Lower lobe of right lung (tissue), 2 donors: ENCODE data around the gene HMGN2. TPM values are rescaled to one million over a fixed set of nuclear protein-coding genes. Genes with fewer than 3 reads are reported as not detected.

Experiments used
- ATAC-seq, 2 donors: fragments of 200-7000 bp; cut with Tn5 transposase; one replicate each; pipeline ENCODE4 v1.9.1; 2020 to 2022; ENCODE audit warnings: mild to moderate bottlenecking in 2 of 2, moderate library complexity in 2 of 2
- DNase-seq: peaks from one replicate; pipeline ENCODE4 v3.0.0-alpha.2; 2020
- H3K27ac ChIP-seq: fragments of 200-600 bp; one replicate; pipeline ENCODE4 v1.8.0; 2022
- H3K27me3 ChIP-seq: fragments of 200-600 bp; one replicate; pipeline ENCODE4 v1.8.0; 2022; ENCODE audit warnings: low read depth
- H3K36me3 ChIP-seq: fragments of 200-600 bp; one replicate; pipeline ENCODE4 v1.8.0; 2022; ENCODE audit warnings: mild to moderate bottlenecking
- H3K4me1 ChIP-seq: fragments of 200-600 bp; one replicate; pipeline ENCODE4 v1.8.0; 2022
- H3K4me3 ChIP-seq: fragments of 200-600 bp; one replicate; pipeline ENCODE4 v1.8.0; 2022; ENCODE audit warnings: mild to moderate bottlenecking
- H3K9me3 ChIP-seq: fragments of 200-600 bp; one replicate; pipeline ENCODE4 v1.8.0; 2022
- CTCF ChIP-seq: fragments of 200-600 bp; IDR thresholded peaks from one replicate; pipeline ENCODE4 v1.8.0; 2022; ENCODE audit warnings: antibody characterized with exemption, mild to moderate bottlenecking
- intact Hi-C: fragments of 100-400 bp; cut with DNase I; formaldehyde crosslinking; loops from one replicate; pipeline ENCODE4 v1.11.0; 2022
- long read RNA-seq: library from polyadenylated mRNA; unstranded; transcript quantifications from one replicate; pipeline ENCODE4 v2.0.0, GENCODE V29; 2021
- total RNA-seq: library from RNA; stranded (reverse); fragmentation: NEBNext Ultra II Directional; extraction: Animal tissue kit (Norgen Biotek cat#: 25700); gene quantifications from one replicate; pipeline ENCODE4 v1.2.1, GENCODE V29; 2021
- donor health status: DM: no; HTN: yes; CAD: no; lungs with severe emphysema.

HMGN2 gene
- 326 TPM for total RNA-seq
- long read RNA-seq, transcript HMGN2-205 (5 exons, 952 nt), result minor isoform, 6 of 611 reads
- long read RNA-seq, transcript HMGN2-201 (6 exons, 1,191 nt), result major isoform, 543 of 611 reads
- long read RNA-seq, partial matches to known transcripts, result 22 of 611 reads
- long read RNA-seq, other reads (novel, unspliced or antisense), result 23 of 611 reads

- no peak for TF ChIP-seq CTCF
- peaks cover 38% of the 10 kb centered on the region for H3K4me1 ChIP-seq
- intact Hi-C loops, result no loop called here
- peak within 1 kb of the TSS; percentile 100 for H3K27ac ChIP-seq
- H3K4me3 ChIP-seq, result peak within 1 kb of the TSS; percentile 99
- H3K27me3 ChIP-seq, result no peaks in the 10 kb centered on the region
- ATAC-seq (peak; percentile 90 to 92), DNase-seq (peak; percentile 93)
- H3K9me3 ChIP-seq, result no peaks in the 10 kb centered on the region
- peaks cover 42% of the 10 kb centered on the region for H3K36me3 ChIP-seq
Observed at GRCh38 chr1:26472320-26472900, at the start of gene HMGN2. TSS of gene HMGN2 (plus strand) at chr1:26472440. CDS start at chr1:26472613, 173 bp downstream.

- Histone ChIP-seq H3K27me3 (peaks cover 6% of the 10 kb centered on the region), H3K36me3 (peaks cover 11% of the 10 kb centered on the region), H3K4me1 (peaks cover 20% of the 10 kb centered on the region), H3K4me3 (no peak overlapping the region), H3K9me3 (no peaks in the 10 kb centered on the region), H3K27ac (no peak overlapping the region)
- no peak for TF ChIP-seq CTCF
- intact Hi-C loops, result no loop called here
- no peak for DNase-seq
- no peak for ATAC-seq
Observed at GRCh38 chr1:26429721-26430120, 42.5 kb upstream of the HMGN2 start.

GRCh38 chr1:26431979-26432695 lies 40.1 kb upstream of the HMGN2 start, which contains the start of gene DHDDS:
TSS of gene DHDDS (plus strand) at chr1:26432321. CDS start at chr1:26432946, 625 bp downstream.
- peak within 1 kb of the TSS; percentile 80 for H3K4me3 ChIP-seq
- TF ChIP-seq CTCF, result no peak
- peaks cover 20% of the 10 kb centered on the region for H3K4me1 ChIP-seq
- peak within 1 kb of the TSS; percentile 80 for H3K27ac ChIP-seq
- no peaks in the 10 kb centered on the region for H3K27me3 ChIP-seq
- ATAC-seq (peak; percentile 100), DNase-seq (peak; percentile 98)
- intact Hi-C loops, result no loop called here
- H3K9me3 ChIP-seq, result no peaks in the 10 kb centered on the region
- peaks cover 36% of the 10 kb centered on the region for H3K36me3 ChIP-seq

- intact Hi-C loops, result no loop called here
- no peaks in the 10 kb centered on the region for H3K27me3 ChIP-seq
- peaks cover 20% of the 10 kb centered on the region for H3K4me1 ChIP-seq
- no peak for ATAC-seq
- no peak for TF ChIP-seq CTCF
- H3K36me3 ChIP-seq, result peaks cover 42% of the 10 kb centered on the region
- no peak for DNase-seq
- H3K4me3 ChIP-seq, result peak overlapping the region; percentile 80
- H3K27ac ChIP-seq, result peak overlapping the region; percentile 80
- H3K9me3 ChIP-seq, result no peaks in the 10 kb centered on the region
Observed at GRCh38 chr1:26432793-26433192, 39.4 kb upstream of the HMGN2 start.

- H3K36me3 ChIP-seq, result peaks cover 57% of the 10 kb centered on the region
- intact Hi-C loops, result no loop called here
- peaks cover 20% of the 10 kb centered on the region for H3K4me1 ChIP-seq
- H3K9me3 ChIP-seq, result no peaks in the 10 kb centered on the region
- no peak for TF ChIP-seq CTCF
- no peak overlapping the region for H3K27ac ChIP-seq
- H3K4me3 ChIP-seq, result no peak overlapping the region
- no peak for DNase-seq
- ATAC-seq, result no peak
- H3K27me3 ChIP-seq, result no peaks in the 10 kb centered on the region
Observed at GRCh38 chr1:26434161-26434752, 38.0 kb upstream of the HMGN2 start.
